HPDE6-E6E7 (cell line): ENCODE results near the gene MARCHF10.

Experiments used
- DNase-seq: peaks from one replicate; pipeline ENCODE4 v3.0.0; 2011; ENCODE audit warnings: missing footprints; ENCODE audit errors: extremely low spot score

Gene MARCHF10

DNA sequence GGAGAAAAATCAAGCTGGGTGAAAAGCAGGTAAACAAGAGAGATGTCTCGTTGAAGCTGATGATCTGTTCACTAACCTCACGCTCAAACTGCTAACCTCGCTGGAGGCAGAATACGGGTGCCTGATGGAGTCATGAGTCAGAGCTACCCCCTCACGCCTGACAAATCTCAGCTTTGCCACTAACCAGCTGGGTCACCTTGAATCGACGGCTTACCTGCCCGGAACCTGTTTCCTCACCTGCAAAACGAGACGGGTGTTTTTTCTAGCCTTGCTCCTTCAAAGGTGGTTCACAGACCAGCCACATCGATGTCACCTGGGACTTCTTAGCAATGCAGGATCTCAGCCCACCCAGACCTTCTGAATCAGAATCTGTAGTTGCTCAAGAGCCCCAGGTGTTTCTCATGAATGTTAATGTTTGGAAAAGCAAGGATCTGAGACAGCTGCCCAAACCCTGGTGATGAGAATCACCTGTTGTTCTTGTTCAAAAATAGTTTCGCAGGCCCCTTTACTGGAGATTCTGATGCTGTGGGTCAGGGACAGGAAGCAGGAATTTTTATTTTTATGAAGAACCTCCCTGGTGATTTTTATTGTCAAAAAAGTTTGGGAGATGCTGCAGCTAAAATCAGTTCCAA, 56.9 kb downstream of the MARCHF10 start:
- DNase-seq: peak; percentile 26

DNA sequence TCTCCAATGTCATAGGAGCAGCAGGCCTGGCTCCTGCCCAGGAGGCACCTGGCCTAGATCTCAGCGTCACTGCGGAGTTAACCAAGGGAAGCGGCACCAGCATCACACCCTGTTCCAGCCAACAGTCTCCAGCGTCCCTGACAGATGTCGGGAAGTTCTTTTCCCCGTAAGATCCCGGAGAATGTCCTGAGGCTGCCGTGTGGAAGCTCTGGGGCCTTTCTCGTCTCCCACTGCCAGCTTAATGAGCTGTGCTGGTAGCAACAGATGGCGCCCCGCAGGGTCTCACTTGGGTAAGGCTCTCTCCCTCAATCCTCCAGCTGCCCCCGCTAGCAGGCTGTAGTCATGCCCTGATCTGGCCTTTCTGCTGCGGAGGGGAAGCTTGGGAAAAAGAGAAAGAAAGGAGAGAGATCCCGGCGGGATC, 57.5 kb downstream of the MARCHF10 start:
- no peak for DNase-seq

DNA sequence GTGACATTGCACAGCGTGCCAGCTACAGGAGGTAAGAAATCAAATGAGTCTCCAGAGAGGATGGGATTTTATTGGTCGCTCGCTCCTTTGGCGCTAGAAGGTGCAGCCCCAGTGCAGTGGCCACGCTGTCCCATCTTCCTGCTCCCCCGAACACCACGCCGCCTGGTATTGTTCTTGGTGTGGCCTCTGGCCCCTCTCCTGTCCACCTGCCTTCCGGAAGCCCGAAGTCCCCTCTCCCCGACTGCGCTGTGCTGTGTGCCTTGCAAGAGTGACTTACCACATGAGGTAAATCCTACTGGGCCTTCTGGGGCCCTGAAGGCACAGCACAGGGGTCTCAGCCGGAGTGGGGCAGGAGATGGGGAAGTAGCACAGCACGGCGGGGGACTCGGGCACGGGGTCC, 58.2 kb downstream of the MARCHF10 start:
- DNase-seq: no peak

DNA sequence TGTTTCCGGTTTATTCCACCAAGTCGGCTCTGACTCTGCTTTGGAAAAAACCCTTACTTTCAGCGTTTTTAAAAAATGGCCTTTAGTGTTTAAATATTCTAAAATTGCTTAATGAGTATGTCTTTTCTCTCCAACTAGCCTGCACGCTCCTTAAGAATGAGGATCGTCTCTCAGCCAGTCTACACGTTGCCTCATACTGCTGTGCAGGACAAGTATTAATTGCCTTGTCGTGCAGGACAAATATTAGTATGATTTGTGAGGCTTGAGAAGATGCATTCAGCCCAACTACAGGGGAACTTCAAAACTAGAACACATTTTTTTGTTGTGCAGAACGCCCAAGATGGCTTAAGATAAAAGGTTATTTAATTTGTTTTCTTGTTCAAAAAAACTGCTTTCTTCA, 61.2 kb downstream of the MARCHF10 start:
- no peak for DNase-seq

DNA sequence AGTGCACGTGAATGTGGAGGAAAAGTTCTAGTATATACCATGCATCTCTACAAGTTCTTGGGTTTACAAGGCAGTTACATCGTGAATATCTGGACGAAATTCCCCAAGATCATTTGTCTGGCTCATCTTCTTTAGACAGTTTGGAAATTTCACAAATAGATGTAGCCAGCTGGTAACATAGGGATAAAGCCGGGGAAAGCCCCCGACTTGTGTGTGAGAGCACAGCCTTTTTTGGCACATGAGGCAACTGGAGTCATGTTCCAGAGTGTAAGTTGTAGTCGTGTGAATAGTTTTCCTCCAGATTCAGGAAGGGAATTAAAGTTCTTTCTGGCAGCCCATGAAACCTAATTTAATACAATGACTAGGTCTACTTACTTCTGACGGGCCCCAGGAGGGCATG, 62.3 kb downstream of the MARCHF10 start:
- no peak for DNase-seq

- no peak for DNase-seq
Measured at GRCh38 chr17:62744259-62744658, 63.9 kb downstream of the MARCHF10 start.

GRCh38 chr17:62741290-62741689, 66.8 kb downstream of the MARCHF10 start:
- no peak for DNase-seq

DNA sequence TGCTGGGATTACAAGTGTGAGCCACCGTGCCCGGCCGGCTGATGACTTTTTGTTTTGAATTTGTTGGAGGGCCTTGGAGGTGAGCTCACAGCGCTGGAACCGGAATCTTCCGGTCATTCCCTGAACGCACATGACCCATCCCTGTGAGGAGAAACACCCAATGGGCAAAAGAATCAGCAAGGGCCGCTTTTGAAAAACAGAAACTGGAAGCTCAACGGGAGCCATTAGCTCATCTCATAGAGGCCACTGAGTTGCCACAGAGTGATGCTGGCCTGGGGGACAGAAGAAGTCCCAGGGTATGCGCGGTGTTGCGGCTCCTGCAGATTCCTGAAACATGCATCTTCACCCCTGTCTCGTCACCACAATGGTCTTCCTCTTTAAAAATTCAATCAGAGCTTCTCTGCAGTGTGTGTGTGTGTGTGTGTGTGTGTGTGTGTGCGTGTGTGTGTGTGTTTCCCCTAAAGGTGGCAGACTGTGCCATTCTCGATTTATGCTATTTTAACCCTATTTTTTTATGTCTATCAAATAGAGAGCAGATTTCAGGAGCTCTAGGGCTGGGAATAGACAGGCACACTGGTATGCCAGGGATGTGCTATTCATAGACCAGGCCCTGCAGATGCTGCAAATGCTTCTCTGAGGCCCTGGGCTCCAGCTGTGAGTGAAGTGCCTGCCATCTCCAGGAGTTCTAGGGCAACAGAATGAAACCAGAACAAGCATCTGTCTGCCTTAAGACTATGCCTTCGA, 68.3 kb downstream of the MARCHF10 start:
- no peak for DNase-seq

- DNase-seq: no peak
Measured at GRCh38 chr17:62738281-62738680, 69.8 kb downstream of the MARCHF10 start.

DNA sequence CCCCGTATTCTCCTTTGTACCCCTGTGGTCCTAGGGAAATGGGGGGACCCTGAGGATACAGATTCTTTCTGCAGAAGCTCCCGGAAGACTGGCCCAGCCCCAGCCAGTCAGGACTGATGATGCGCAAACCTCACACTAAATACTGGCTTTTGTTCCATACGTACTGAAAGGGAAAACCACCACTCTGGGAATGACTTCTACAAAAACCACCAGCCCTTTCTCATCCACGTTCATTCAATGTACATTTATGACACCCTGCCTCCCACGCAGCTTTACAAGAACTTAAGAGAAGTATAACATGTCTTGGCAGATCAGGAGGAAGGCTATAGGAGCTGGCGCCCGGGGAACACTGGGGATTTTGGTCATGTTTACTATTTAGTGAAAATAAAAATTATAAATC, 70.6 kb downstream of the MARCHF10 start:
- peak; percentile 23 for DNase-seq

GRCh38 chr17:62735044-62735651, 73.0 kb downstream of the MARCHF10 start:
- no peak for DNase-seq

GRCh38 chr17:62732125-62732524, 76.0 kb downstream of the MARCHF10 start:
- DNase-seq: peak; percentile 66

DNA sequence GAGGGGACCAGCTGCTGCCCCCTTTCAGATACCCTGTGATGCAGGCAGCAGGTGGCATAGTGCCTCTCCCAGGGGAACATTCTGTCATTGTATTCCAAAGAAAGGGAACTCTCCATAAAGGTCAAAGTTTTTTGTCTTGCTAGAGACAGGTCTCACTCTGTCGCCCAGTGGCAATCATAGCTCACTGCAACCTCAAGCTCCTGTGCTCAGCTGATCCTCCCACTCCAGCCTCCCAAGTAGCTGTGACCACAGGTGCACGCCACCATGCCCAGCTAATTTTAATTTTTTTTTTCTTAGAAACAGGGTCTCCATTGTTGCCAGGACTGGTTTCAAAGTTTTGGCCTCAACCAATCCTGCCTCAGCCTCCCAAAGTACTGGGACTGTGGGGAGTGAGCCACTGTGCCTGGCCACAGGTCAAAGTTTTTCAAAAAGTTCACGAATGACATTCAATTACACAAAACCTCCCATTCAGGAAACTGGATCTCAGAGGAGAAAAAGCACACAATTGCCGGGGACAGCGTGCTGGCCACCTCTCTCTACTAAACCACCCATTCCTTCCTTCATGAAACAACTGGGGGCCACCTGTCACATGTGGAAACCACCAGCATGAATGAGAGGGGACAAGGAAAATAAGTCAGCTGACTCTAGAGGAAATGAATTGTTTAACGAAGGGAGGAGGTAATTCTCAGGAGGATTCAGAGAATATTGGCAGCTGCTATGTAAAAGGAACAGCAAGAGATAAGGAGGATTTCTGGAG, 80.0 kb downstream of the MARCHF10 start:
- no peak for DNase-seq

GRCh38 chr17:62725791-62726249, 82.3 kb downstream of the MARCHF10 start:
- no peak for DNase-seq

DNA sequence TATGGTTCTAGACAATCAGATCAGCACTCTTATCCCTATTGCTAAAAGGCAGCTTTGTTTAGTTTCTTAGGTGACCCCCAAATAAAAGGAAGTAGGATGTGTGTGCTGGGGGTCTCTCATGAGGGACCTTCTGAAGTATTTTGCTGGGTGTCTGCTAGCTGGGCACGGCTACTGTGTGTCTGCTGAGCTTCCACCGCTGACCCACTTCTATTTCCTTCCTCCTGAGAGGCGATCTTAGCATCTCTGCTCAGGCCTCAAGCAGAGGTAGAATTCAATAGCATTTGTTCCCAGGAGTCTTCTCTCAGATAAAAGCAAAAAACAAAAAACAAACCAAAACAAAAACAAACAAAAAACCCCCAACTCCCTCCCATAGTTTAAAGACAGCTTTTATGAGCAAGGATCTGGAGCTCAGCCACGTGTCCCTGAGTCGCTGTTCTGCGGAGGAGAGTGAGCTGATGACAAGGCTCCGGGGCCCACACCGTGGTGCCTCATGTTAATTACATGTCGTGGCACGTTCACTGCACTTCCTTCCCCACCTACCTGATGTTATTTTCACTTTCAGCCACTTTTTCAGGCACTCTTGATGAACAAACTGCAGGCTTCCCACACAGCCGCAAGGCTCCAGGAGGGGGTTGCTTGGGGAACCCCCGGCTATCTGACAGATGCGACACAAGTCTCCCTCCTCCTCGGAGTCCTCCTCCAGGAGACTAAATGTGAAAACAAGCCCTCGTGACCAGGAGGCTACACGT, 83.5 kb downstream of the MARCHF10 start:
- peak; percentile 96 for DNase-seq

- DNase-seq: no peak
Measured at GRCh38 chr17:62723842-62724241, 84.3 kb downstream of the MARCHF10 start.

- DNase-seq: no peak
Measured at GRCh38 chr17:62722625-62723024, 85.5 kb downstream of the MARCHF10 start.

DNA sequence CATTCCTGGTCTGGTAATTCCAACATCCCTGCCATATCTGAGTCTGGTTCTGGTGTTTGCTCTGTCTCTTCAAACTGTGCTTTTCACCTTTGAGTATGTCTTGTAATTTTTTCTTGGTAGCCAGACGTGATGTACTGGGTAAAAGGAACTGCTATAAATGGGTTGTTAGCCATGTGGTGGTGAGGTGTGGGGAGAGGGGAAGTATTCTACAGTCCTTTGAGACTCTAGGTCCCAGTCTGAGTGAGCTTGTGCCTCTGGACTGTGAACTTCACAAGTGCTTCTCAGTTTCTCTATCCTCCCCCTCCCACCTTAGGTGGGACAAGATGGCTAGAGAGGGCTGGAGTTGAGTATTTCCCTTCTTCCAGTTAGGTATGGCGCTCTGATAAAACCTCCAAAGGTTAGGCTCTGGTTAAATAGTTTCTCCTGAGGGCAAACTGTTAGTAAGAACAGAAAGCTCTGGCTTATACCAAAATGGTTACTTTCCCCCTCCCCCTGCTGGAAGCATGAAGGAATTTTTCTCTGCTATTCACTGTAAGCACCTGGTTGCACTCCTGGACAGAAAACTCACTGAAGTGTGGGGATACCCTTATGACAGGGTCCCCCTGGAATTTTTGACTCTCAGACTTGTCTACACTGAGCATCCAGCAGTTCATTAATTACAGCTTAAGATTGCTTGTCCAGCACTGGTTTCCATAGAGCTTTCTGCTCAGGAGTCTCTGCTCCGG, 87.8 kb downstream of the MARCHF10 start:
- no peak for DNase-seq

DNA sequence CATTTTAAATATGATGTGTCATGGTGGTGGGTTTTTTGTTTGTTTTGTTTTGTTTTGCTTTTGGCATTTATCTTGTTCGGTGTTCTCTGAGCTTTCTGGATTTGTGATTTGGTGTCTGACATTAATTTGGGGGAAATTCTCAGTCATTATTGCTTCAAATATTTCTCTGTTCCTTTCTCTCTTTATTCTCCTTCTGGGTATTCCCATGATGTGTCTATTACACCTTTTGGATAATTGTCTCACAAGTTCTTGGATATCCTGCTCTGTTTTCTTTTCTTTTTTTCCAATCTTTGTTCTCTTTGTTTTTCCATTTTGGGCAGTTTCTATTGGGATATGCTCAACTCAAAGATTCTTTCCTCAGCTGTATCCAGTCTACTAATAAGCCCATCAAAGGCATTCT, 88.5 kb downstream of the MARCHF10 start:
- no peak for DNase-seq

DNA sequence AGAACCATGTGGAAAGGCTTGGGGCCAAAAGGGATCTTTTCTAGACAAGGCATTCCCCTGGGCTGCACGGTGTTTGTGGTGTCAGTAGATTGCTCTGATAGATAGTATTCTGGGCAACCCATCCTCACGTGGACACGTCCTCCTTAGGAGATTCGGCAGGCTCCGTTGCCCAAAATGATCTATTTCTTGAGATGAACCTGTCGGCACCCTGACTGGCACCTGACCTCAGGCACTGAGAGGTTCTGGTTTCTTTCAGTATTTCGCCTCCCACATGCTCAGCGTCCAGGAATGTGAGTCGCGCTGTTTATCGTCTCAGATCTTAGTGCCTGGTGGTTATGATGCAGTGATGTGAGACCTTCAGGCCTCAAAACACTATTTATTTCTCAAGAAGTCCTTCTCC, 89.7 kb downstream of the MARCHF10 start:
- no peak for DNase-seq

DNA sequence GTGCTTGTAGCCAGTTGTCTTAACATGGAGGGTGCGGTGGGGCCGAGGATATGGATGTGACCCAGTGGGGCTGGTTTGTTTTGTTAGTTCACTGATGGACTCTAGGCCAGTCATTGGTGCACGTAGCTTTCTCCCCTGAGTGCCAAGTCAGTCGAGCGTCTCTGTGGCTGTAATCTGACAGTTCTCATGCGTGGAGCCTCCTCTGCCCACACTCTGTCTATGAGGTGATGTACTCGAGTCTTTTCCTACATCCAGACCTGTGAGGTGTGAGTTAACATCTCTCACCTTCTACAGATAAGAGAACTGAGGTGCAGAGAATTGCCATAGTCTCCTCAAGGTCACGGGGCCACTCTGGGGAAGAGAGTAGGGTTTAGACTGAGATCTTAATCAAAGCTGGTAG, 90.2 kb downstream of the MARCHF10 start:
- no peak for DNase-seq
